Spleen (tissue), 11 donors: Measurements from ENCODE around the gene CSNK1E. TPM values are rescaled to one million over a fixed set of nuclear protein-coding genes. Genes with fewer than 3 reads are reported as not detected.

Source experiments
- DNase-seq: peaks from one replicate; pipeline ENCODE4 v3.0.0-alpha.2; 2020
- H3K27ac ChIP-seq, 8 donors: fragments of 200-600 bp; sonication (generic) in 7 of 8; 1 replicate in 4 of 8; 2 replicates in 4 of 8; pipeline versions ENCODE4 v1.5.0 to v1.8.0; 2016 to 2021; ENCODE audit warnings: inconsistent platforms in 4 of 8, mild to moderate bottlenecking in 4 of 8, moderate library complexity in 1 of 8
- H3K27me3 ChIP-seq, 7 donors: fragments of 200-600 bp; sonication (generic) in 6 of 7; replicated peaks in 1 of 7; 1 replicate in 4 of 7; 2 replicates in 3 of 7; pipeline versions ENCODE4 v1.5.0 to v1.8.0; 2016 to 2021; ENCODE audit warnings: inconsistent platforms in 3 of 7, mild to moderate bottlenecking in 1 of 7
- H3K36me3 ChIP-seq, 6 donors: fragments of 200-600 bp; sonication (generic) in 5 of 6; 1 replicate in 4 of 6; 2 replicates in 2 of 6; pipeline versions ENCODE4 v1.5.0 to v1.8.0; 2016 to 2021; ENCODE audit warnings: inconsistent platforms in 2 of 6
- H3K4me1 ChIP-seq, 6 donors: fragments of 200-600 bp; sonication (generic) in 5 of 6; 1 replicate in 3 of 6; 2 replicates in 3 of 6; pipeline versions ENCODE4 v1.5.0 to v1.8.0; 2016 to 2021; ENCODE audit warnings: inconsistent platforms in 3 of 6
- H3K4me3 ChIP-seq, 8 donors: fragments of 200-600 bp; sonication (generic) in 7 of 8; 1 replicate in 4 of 8; 2 replicates in 4 of 8; pipeline versions ENCODE4 v1.5.0 to v1.8.0; 2016 to 2021; ENCODE audit warnings: inconsistent platforms in 4 of 8, mild to moderate bottlenecking in 4 of 8, moderate library complexity in 2 of 8
- H3K9me3 ChIP-seq, 8 donors: fragments of 200-600 bp; sonication (generic) in 7 of 8; 1 replicate in 4 of 8; 2 replicates in 4 of 8; pipeline versions ENCODE4 v1.5.0 to v1.8.0; 2016 to 2021; ENCODE audit warnings: inconsistent platforms in 4 of 8
- POLR2A ChIP-seq, 3 donors: fragments of 450-650 bp; IDR thresholded peaks; one replicate each; pipeline ENCODE4 v1.5.1; 2017; ENCODE audit warnings: antibody characterized with exemption in 3 of 3, mild to moderate bottlenecking in 1 of 3
- POLR2AphosphoS5 ChIP-seq, 3 donors: sonication (generic); formaldehyde crosslinking; IDR thresholded peaks; one replicate each; pipeline ENCODE4 v1.5.1; 2017; ENCODE audit warnings: antibody characterized with exemption in 3 of 3
- WGBS, 5 donors: extraction: QIAGEN DNeasy Blood & Tissue Kit in 3 of 5; methylation state at CpG; one replicate each; pipeline versions ENCODE4 v1.1.5 to v1.1.7; 2013 to 2018; 5-methylcytosine and 5-hydroxymethylcytosine counted together
- intact Hi-C: fragments of 100-400 bp; cut with DNase I; formaldehyde crosslinking; loops from one replicate; pipeline ENCODE4 v1.15.0; 2023; ENCODE audit warnings: low total_unique reads
- polyA plus RNA-seq, 3 donors: library from polyadenylated mRNA; stranded (reverse); fragments of 200-250 nt; gene quantifications; one replicate each; pipeline ENCODE4 v1.2.1, GENCODE V29; 2013
- total RNA-seq, 7 donors: library from RNA; depleted of rRNA in 3 of 7; stranded (reverse); fragments of >200 nt in 3 of 7; fragmentation: NEBNext Ultra II Directional in 4 of 7; extraction: Animal tissue kit (Norgen Biotek cat#: 25700) in 4 of 7; gene quantifications; one replicate each; pipeline versions ENCODE4 v1.1.0 to v1.2.1, GENCODE V29; 2016 to 2021
- TF ChIP-seq, protein P1 (sequence below), 11 experiments: fragments of 200-600 bp in 7 of 11; fragments of 450-650 bp in 4 of 11; sonication (generic) in 4 of 11; IDR thresholded peaks in 8 of 11; conservative IDR thresholded peaks in 3 of 11; 1 replicate in 7 of 11; 2 replicates in 4 of 11; pipeline versions ENCODE4 v1.4.0 to v1.8.0; 2016 to 2021; ENCODE audit warnings: antibody characterized with exemption in 11 of 11, inconsistent platforms in 4 of 11, mild to moderate bottlenecking in 1 of 11
- donor health status: healthy with polysubstance abuse.
- donor health status: DM: no; HTN: no; CAD: no; lungs with moderate emphysema.
- donor health status: DM: no; HTN: no; CAD: no.
- donor health status: Bipolar disorder and iron deficiency.
- donor health status: healthy.
- donor health status: DM: no; HTN: no; CAD: no.
- donor health status: DM: yes; HTN: yes; CAD: no.

Gene CSNK1E
- total and polyA plus RNA-seq, 10 donors = 32.8 to 157 (median 103) TPM

- WGBS, 5 donors = 78 to 91% (median 86%) methylated on average over 9 to 10 of the region's 10 CpGs
- intact Hi-C loops = no loop called here
- H3K36me3 ChIP-seq = peaks cover 0 to 69% (median 7%) of the 10 kb centered on the region in 6 donors
- H3K9me3 ChIP-seq = no peaks in the 10 kb centered on the region
- no peak overlapping the region for H3K4me3 ChIP-seq
- TF ChIP-seq, protein P1, sequence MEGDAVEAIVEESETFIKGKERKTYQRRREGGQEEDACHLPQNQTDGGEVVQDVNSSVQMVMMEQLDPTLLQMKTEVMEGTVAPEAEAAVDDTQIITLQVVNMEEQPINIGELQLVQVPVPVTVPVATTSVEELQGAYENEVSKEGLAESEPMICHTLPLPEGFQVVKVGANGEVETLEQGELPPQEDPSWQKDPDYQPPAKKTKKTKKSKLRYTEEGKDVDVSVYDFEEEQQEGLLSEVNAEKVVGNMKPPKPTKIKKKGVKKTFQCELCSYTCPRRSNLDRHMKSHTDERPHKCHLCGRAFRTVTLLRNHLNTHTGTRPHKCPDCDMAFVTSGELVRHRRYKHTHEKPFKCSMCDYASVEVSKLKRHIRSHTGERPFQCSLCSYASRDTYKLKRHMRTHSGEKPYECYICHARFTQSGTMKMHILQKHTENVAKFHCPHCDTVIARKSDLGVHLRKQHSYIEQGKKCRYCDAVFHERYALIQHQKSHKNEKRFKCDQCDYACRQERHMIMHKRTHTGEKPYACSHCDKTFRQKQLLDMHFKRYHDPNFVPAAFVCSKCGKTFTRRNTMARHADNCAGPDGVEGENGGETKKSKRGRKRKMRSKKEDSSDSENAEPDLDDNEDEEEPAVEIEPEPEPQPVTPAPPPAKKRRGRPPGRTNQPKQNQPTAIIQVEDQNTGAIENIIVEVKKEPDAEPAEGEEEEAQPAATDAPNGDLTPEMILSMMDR (IDR thresholded peaks at IDR 0.05 in 8 of 11, conservative IDR thresholded peaks at IDR 0.05 in 3 of 11) = no peak
- no peak for TF ChIP-seq POLR2A (IDR thresholded peaks at IDR 0.05)
- TF ChIP-seq POLR2AphosphoS5 (IDR thresholded peaks at IDR 0.05) = no peak
- DNase-seq = peak; percentile 42
- H3K4me1 ChIP-seq = peaks cover 53 to 100% (median 89%) of the 10 kb centered on the region in 6 donors
- H3K27me3 ChIP-seq = no peaks in the 10 kb centered on the region
- H3K27ac ChIP-seq = peak overlapping the region in 5 of 8 donors; percentile 27 to 97 (median 96)
These were observed 8.3 kb downstream of the CSNK1E start for GRCh38 chr22:38308791-38309498.

GRCh38 chr22:38305471-38306448 is 11.5 kb downstream of the CSNK1E start:
- TF ChIP-seq, protein P1 (IDR thresholded peaks at IDR 0.05 in 8 of 11, conservative IDR thresholded peaks at IDR 0.05 in 3 of 11) = no peak
- TF ChIP-seq POLR2AphosphoS5 (IDR thresholded peaks at IDR 0.05) = peak in 1 of 3 donors; percentile 69
- Histone ChIP-seq H3K4me3 (peak overlapping the region in 1 of 8 donors; percentile 31), H3K36me3 (peaks cover 0 to 74% (median 32%) of the 10 kb centered on the region in 6 donors), H3K27ac (peak overlapping the region in 6 of 8 donors; percentile 60 to 73 (median 65)), H3K9me3 (no peaks in the 10 kb centered on the region), H3K27me3 (no peaks in the 10 kb centered on the region), H3K4me1 (peaks cover 34 to 78% (median 60%) of the 10 kb centered on the region in 6 donors)
- WGBS, 5 donors = 30 to 42% (median 39%) methylated on average over 16 of the region's 16 CpGs
- intact Hi-C loops = no loop called here
- DNase-seq = no peak

DNA sequence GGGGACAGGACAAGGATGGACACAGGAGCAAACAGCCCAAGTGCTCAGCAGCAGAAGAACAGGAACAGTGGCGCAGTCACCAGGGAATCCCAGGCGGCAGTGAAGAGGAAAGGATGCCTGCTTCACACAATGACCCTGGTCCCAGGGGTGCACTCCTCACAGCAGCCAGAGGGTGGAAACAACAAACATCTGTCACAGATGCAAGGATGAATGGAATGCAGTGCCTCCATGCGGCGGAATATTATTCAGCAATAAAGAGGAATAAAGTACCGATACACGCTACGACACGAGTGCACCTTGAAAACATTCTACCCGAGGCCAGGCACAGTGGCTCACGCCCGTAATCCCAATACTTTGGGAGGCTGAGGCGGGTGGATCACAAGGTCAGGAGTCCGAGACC is 12.7 kb downstream of the CSNK1E start:
- Histone ChIP-seq H3K27me3 (no peaks in the 10 kb centered on the region), H3K4me1 (peaks cover 29 to 65% (median 50%) of the 10 kb centered on the region in 6 donors), H3K36me3 (peaks cover 3 to 76% (median 40%) of the 10 kb centered on the region in 6 donors), H3K4me3 (no peak overlapping the region), H3K9me3 (no peaks in the 10 kb centered on the region), H3K27ac (peak overlapping the region in 4 of 8 donors; percentile 28 to 73 (median 65))
- DNase-seq = no peak
- WGBS, 5 donors = 83 to 90% (median 87%) methylated on average over 13 of the region's 13 CpGs
- intact Hi-C loops = no loop called here
- TF ChIP-seq POLR2A (IDR thresholded peaks at IDR 0.05) = no peak
- TF ChIP-seq, protein P1 (IDR thresholded peaks at IDR 0.05 in 8 of 11, conservative IDR thresholded peaks at IDR 0.05 in 3 of 11) = peak in 1 of 11 experiments; percentile 30
